GM12878 (cell line): ENCODE results near the gene MYBPC2. TPM values are rescaled to one million over a fixed set of nuclear protein-coding genes. Genes with fewer than 3 reads are reported as not detected.

Source experiments
- CBFB ChIP-seq: IDR thresholded peaks from 2 replicates; pipeline ENCODE4 v1.6.1; 2016; ENCODE audit warnings: antibody characterized with exemption, low read depth
- CBX5 ChIP-seq: sonication (generic); IDR thresholded peaks from 2 replicates; pipeline ENCODE4 v1.6.1; 2016; ENCODE audit warnings: low read depth, moderate library complexity, mild to moderate bottlenecking, inconsistent platforms
- CREM ChIP-seq: IDR thresholded peaks from 2 replicates; pipeline ENCODE4 v1.6.1; 2014; ENCODE audit warnings: antibody characterized with exemption, low read depth
- EED ChIP-seq: sonication (generic); IDR thresholded peaks from 2 replicates; pipeline ENCODE4 v1.6.1; 2016; ENCODE audit warnings: antibody characterized with exemption, low read depth
- ESRRA ChIP-seq: IDR thresholded peaks from 2 replicates; pipeline ENCODE4 v1.6.1; 2012; ENCODE audit warnings: mild to moderate bottlenecking, low read length, improper control_type of control experiment
- HDAC6 ChIP-seq: fragments of 200-600 bp; sonication (generic); IDR thresholded peaks from one replicate; pipeline ENCODE4 v1.8.0; 2017; ENCODE audit warnings: antibody characterized with exemption; ENCODE audit not compliant: unreplicated experiment
- HDGF ChIP-seq: fragments of 450-650 bp; IDR thresholded peaks from 2 replicates; pipeline ENCODE4 v1.6.1; 2016; ENCODE audit warnings: antibody characterized with exemption
- IKZF1 ChIP-seq: fragments of 450-650 bp; conservative IDR thresholded peaks from 2 replicates; pipeline ENCODE4 v1.6.1; 2017; ENCODE audit warnings: antibody characterized with exemption, mild to moderate bottlenecking
- IKZF2 ChIP-seq, 2 experiments: fragments of 450-650 bp; IDR thresholded peaks; 2 replicates each; pipeline ENCODE4 v1.6.1; 2017; ENCODE audit warnings: mild to moderate bottlenecking in 2 of 2, moderate library complexity in 2 of 2
- NBN ChIP-seq: fragments of 450-650 bp; IDR thresholded peaks from 2 replicates; pipeline ENCODE4 v1.6.1; 2016
- NR2C1 ChIP-seq: fragments of 450-650 bp; IDR thresholded peaks from 2 replicates; pipeline ENCODE4 v1.6.1; 2017; ENCODE audit warnings: antibody characterized with exemption, mild to moderate bottlenecking, moderate library complexity
- NR2C2 ChIP-seq: IDR thresholded peaks from 2 replicates; pipeline ENCODE4 v1.6.1; 2011; ENCODE audit warnings: borderline replicate concordance, low read depth; ENCODE audit not compliant: control insufficient read depth, insufficient read length
- NR2F1 ChIP-seq: fragments of 450-650 bp; conservative IDR thresholded peaks from 2 replicates; pipeline ENCODE4 v1.6.1; 2017; ENCODE audit warnings: mild to moderate bottlenecking
- SIN3A ChIP-seq: IDR thresholded peaks from 2 replicates; pipeline ENCODE4 v1.6.1; 2012; ENCODE audit warnings: low read depth, low read length, improper control_type of control experiment
- STAT3 ChIP-seq: IDR thresholded peaks from 2 replicates; pipeline ENCODE4 v1.6.1; 2011; ENCODE audit warnings: low read depth, low read length, improper control_type of control experiment
- SUZ12 ChIP-seq: fragments of 200-600 bp; sonication (generic); IDR thresholded peaks from one replicate; pipeline ENCODE4 v1.6.1; 2018; ENCODE audit warnings: antibody characterized with exemption, mild to moderate bottlenecking; ENCODE audit not compliant: unreplicated experiment
- TCF3 ChIP-seq: IDR thresholded peaks from 2 replicates; pipeline ENCODE4 v1.6.1; 2012; ENCODE audit warnings: low read depth, mild to moderate bottlenecking, low read length, borderline replicate concordance; ENCODE audit not compliant: insufficient read depth
- YY1 ChIP-seq: IDR thresholded peaks from 2 replicates; pipeline ENCODE4 v1.6.1; 2011; ENCODE audit warnings: low read depth, mild to moderate bottlenecking, low read length
- ZNF217 ChIP-seq: fragments of 450-650 bp; IDR thresholded peaks from 2 replicates; pipeline ENCODE4 v1.6.1; 2017; ENCODE audit warnings: antibody characterized with exemption, mild to moderate bottlenecking
- polyA plus RNA-seq, 11 experiments: library from polyadenylated mRNA; depleted of rRNA in 4 of 11; unstranded in 6 of 11; stranded (reverse) in 5 of 11; fragments of >200 nt; fragmentation: Nextera tagmentation in 4 of 11; fragmentation: Illumina TruSeq in 1 of 11; extraction: Ambion mirVana in 4 of 11; extraction: Trizol in 1 of 11; gene quantifications; 1 replicate in 1 of 11; 2 replicates in 10 of 11; pipeline versions ENCODE4 v1.2.1 to v1.2.3, GENCODE V29; 2011 to 2016; ENCODE audit warnings: inconsistent platforms in 2 of 11, missing spikeins in 2 of 11, low read depth in 1 of 11
- total RNA-seq, 4 experiments: library from RNA; depleted of rRNA in 3 of 4; stranded (reverse); fragments of >200 nt in 3 of 4; fragmentation: Illumina TruSeq in 1 of 4; extraction: Trizol in 1 of 4; gene quantifications; 2 replicates each; pipeline versions ENCODE4 v1.2.1 to v1.2.3, GENCODE V29; 2013 to 2021
- TF ChIP-seq, protein P1 (sequence below): fragments of 450-650 bp; IDR thresholded peaks from 2 replicates; pipeline ENCODE4 v1.6.1; 2017; ENCODE audit warnings: low read depth, mild to moderate bottlenecking, moderate library complexity
- TF ChIP-seq, protein P2 (sequence below): IDR thresholded peaks from 2 replicates; pipeline ENCODE4 v1.6.1; 2012; ENCODE audit warnings: low read depth, low read length, improper control_type of control experiment
- TF ChIP-seq, protein P3 (sequence below): fragments of 450-650 bp; IDR thresholded peaks from 2 replicates; pipeline ENCODE4 v1.6.1; 2017; ENCODE audit warnings: mild to moderate bottlenecking

MYBPC2 gene
- total and polyA plus RNA-seq, 10 of the 15 experiments (the other 5 are each of a cell fraction or from before 2014, with no cell fraction given): 0.09 to 2.6 (median 0.61) TPM

DNA sequence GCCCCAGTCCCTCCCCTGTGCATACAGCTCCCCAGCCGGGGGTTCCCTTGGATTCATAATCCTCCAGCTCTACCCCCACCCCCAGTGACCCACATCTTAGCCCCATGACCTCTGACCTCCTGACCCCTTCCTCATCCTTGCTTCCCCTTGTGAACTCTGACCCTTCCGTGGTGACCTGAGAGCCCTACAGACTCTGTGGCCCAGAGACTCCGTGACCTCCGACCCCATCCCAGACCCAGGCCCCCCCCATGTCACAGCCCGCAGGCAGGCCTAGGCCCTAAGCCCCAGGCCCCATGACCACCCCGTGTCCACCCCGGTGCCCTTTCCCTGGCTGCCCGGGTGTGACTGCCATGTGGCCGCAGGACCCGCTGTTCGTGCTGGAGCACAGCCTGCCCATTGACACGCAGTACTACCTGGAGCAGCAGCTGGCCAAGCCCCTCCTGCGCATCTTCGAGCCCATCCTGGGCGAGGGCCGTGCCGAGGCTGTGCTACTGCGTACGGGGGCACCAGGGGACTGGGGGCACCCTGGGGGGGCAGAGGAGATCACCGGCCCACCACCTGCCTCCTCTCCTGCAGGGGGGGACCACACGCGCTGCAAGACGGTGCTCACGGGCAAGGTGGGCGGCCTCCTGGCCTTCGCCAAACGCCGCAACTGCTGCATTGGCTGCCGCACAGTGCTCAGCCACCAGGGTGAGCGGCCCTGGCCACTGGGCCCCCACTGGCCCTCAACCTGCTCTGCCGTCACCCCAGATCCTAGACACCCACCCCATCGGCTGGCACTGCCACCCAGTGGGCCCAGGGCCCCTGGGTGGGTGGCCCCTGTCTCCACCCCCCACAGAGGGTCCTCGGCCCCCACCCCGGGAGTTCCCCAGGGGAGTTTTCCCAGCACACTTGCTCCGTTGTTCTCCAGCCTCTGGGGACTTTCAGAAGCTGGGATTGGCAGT lies 16.4 kb upstream of the MYBPC2 start (continued):
- TF ChIP-seq HDGF: peak; percentile 89
- peak; percentile 14 to 28; a peak in 2 of 4 replicates for TF ChIP-seq IKZF2 (IDR thresholded peaks at IDR 0.05)
- TF ChIP-seq, protein P1, sequence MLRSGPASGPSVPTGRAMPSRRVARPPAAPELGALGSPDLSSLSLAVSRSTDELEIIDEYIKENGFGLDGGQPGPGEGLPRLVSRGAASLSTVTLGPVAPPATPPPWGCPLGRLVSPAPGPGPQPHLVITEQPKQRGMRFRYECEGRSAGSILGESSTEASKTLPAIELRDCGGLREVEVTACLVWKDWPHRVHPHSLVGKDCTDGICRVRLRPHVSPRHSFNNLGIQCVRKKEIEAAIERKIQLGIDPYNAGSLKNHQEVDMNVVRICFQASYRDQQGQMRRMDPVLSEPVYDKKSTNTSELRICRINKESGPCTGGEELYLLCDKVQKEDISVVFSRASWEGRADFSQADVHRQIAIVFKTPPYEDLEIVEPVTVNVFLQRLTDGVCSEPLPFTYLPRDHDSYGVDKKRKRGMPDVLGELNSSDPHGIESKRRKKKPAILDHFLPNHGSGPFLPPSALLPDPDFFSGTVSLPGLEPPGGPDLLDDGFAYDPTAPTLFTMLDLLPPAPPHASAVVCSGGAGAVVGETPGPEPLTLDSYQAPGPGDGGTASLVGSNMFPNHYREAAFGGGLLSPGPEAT: peak; percentile 23; the same call in 1 of the 2 replicates
- no peak for TF ChIP-seq ESRRA
- peak; percentile 97 for TF ChIP-seq NR2C1
- TF ChIP-seq CREM: no peak
- peak; percentile 77 for TF ChIP-seq NR2C2
- TF ChIP-seq IKZF1: peak; percentile 12; the same call in 1 of the 2 replicates
- TF ChIP-seq, protein P2, sequence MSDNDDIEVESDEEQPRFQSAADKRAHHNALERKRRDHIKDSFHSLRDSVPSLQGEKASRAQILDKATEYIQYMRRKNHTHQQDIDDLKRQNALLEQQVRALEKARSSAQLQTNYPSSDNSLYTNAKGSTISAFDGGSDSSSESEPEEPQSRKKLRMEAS: no peak
- no peak for TF ChIP-seq SIN3A
- 0 out of 2 replicates have a peak, but pooled peaks have one; percentile 12 for TF ChIP-seq NBN
- no peak for TF ChIP-seq HDAC6
- TF ChIP-seq NR2F1: peak; percentile 100
- TF ChIP-seq ZNF217: no peak; the same call in 1 of the 2 replicates
- TF ChIP-seq CBX5: no peak
- no peak for TF ChIP-seq TCF3
- TF ChIP-seq STAT3: no peak
- TF ChIP-seq YY1: 0 out of 2 replicates have a peak, but pooled peaks have one; percentile 6
- no peak for TF ChIP-seq SUZ12
- 0 out of 2 replicates have a peak, but pooled peaks have one; percentile 32 for TF ChIP-seq EED
- TF ChIP-seq, protein P3, sequence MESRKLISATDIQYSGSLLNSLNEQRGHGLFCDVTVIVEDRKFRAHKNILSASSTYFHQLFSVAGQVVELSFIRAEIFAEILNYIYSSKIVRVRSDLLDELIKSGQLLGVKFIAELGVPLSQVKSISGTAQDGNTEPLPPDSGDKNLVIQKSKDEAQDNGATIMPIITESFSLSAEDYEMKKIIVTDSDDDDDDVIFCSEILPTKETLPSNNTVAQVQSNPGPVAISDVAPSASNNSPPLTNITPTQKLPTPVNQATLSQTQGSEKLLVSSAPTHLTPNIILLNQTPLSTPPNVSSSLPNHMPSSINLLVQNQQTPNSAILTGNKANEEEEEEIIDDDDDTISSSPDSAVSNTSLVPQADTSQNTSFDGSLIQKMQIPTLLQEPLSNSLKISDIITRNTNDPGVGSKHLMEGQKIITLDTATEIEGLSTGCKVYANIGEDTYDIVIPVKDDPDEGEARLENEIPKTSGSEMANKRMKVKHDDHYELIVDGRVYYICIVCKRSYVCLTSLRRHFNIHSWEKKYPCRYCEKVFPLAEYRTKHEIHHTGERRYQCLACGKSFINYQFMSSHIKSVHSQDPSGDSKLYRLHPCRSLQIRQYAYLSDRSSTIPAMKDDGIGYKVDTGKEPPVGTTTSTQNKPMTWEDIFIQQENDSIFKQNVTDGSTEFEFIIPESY: peak; percentile 45; the same call in 1 of the 2 replicates
- TF ChIP-seq CBFB: no peak
- TF ChIP-seq, all 136 proteins: peak for 15
